Lung (tissue), 12 donors: ENCODE data around the gene RPRD1A. TPM values are rescaled to one million over a fixed set of nuclear protein-coding genes. Genes with fewer than 3 reads are reported as not detected.

ENCODE experiments used
- ATAC-seq: fragments of 200-7000 bp; cut with Tn5 transposase; one replicate; pipeline ENCODE4 v1.9.1; 2020; ENCODE audit warnings: moderate number of reproducible peaks; ENCODE audit not compliant: insufficient read depth, low FRiP score
- DNase-seq, 3 donors: peaks; one replicate each; pipeline ENCODE4 v3.0.0-alpha.2; 2013 to 2017
- H3K27ac ChIP-seq, 2 donors: one replicate each; pipeline ENCODE4 v1.5.1; 2013; ENCODE audit warnings: mild to moderate bottlenecking in 2 of 2, moderate library complexity in 2 of 2, control low read depth in 1 of 2, inconsistent platforms in 1 of 2, low read depth in 1 of 2, low read length in 1 of 2
- H3K27me3 ChIP-seq, 3 donors: one replicate each; pipeline ENCODE4 v1.5.1; 2013; ENCODE audit warnings: low read length in 2 of 3; ENCODE audit not compliant: control insufficient read depth in 3 of 3, insufficient read depth in 3 of 3
- H3K36me3 ChIP-seq, 4 donors: one replicate each; pipeline ENCODE4 v1.5.1; 2013; ENCODE audit warnings: low read length in 4 of 4, mild to moderate bottlenecking in 1 of 4, moderate library complexity in 1 of 4; ENCODE audit not compliant: control insufficient read depth in 4 of 4, insufficient read depth in 4 of 4
- H3K4me1 ChIP-seq, 5 donors: one replicate each; pipeline ENCODE4 v1.5.1; 2013; ENCODE audit warnings: low read length in 5 of 5, mild to moderate bottlenecking in 2 of 5, moderate library complexity in 1 of 5; ENCODE audit not compliant: control insufficient read depth in 5 of 5, insufficient read depth in 5 of 5
- H3K4me3 ChIP-seq: one replicate; pipeline ENCODE4 v1.5.1; 2013; ENCODE audit warnings: mild to moderate bottlenecking, control low read depth, moderate library complexity
- H3K9ac ChIP-seq, 2 donors: one replicate each; pipeline ENCODE4 v1.5.1; 2013; ENCODE audit warnings: low read length in 2 of 2, control low read depth in 1 of 2; ENCODE audit not compliant: insufficient read depth in 1 of 2
- H3K9me3 ChIP-seq, 4 donors: one replicate each; pipeline ENCODE4 v1.5.1; 2013; ENCODE audit warnings: low read length in 3 of 4, mild to moderate bottlenecking in 1 of 4, moderate library complexity in 1 of 4; ENCODE audit not compliant: control insufficient read depth in 4 of 4, insufficient read depth in 3 of 4
- CTCF ChIP-seq: IDR thresholded peaks from 2 replicates; pipeline ENCODE4 v1.5.1; 2012; ENCODE audit warnings: mild to moderate bottlenecking; ENCODE audit errors: control extremely low read depth, extremely low read depth
- WGBS, 2 donors: extraction: QIAGEN DNeasy Blood & Tissue Kit; methylation state at CpG; one replicate each; pipeline ENCODE4 v1.1.7; 2013; 5-methylcytosine and 5-hydroxymethylcytosine counted together
- polyA plus RNA-seq, 2 donors: library from polyadenylated mRNA; stranded (reverse); fragments of 200-250 nt; gene quantifications; one replicate each; pipeline ENCODE4 v1.2.1, GENCODE V29; 2013
- total RNA-seq, 2 donors: library from RNA; depleted of rRNA in 1 of 2; stranded (reverse); fragments of >200 nt in 1 of 2; gene quantifications; one replicate each; pipeline ENCODE4 v1.2.1, GENCODE V29; 2014 to 2021
- donor health status: control.
- donor health status: control.
- donor health status: Bipolar disorder and iron deficiency.
- donor health status: healthy.
- donor health status: DM: yes; HTN: yes; CAD: no.

Gene RPRD1A
- total and polyA plus RNA-seq, 4 donors: 21.3 to 61.3 (median 30.5) TPM

GRCh38 chr18:36038102-36038663 lies 29.2 kb downstream of the RPRD1A start:
- no peak for TF ChIP-seq CTCF
- no peak for DNase-seq
- peaks cover 0 to 8% (median 3%) of the 10 kb centered on the region in 4 donors for H3K36me3 ChIP-seq
- H3K27me3 ChIP-seq: no peaks in the 10 kb centered on the region
- H3K9me3 ChIP-seq: peaks cover 0 to 12% (median 3%) of the 10 kb centered on the region in 4 donors
- peaks cover 0 to 7% (median 0%) of the 10 kb centered on the region in 5 donors for H3K4me1 ChIP-seq
- no peak overlapping the region for H3K27ac ChIP-seq
- no peak for ATAC-seq
- H3K4me3 ChIP-seq: no peak overlapping the region
- H3K9ac ChIP-seq: no peak overlapping the region
- WGBS, 2 donors: 98 to 100% methylated on average over 5 of the region's 5 CpGs

GRCh38 chr18:36035253-36035652 lies 32.1 kb downstream of the RPRD1A start:
- no peak overlapping the region for H3K9ac ChIP-seq
- ATAC-seq (no peak), DNase-seq (peak in 1 of 3 donors; percentile 8)
- peaks cover 0 to 12% (median 3%) of the 10 kb centered on the region in 4 donors for H3K9me3 ChIP-seq
- no peak overlapping the region for H3K4me3 ChIP-seq
- H3K36me3 ChIP-seq: peaks cover 0 to 8% (median 3%) of the 10 kb centered on the region in 4 donors
- H3K27me3 ChIP-seq: no peaks in the 10 kb centered on the region
- no peak for TF ChIP-seq CTCF
- H3K27ac ChIP-seq: no peak overlapping the region
- H3K4me1 ChIP-seq: peaks cover 0 to 8% (median 0%) of the 10 kb centered on the region in 5 donors

- TF ChIP-seq CTCF: no peak
- Histone ChIP-seq H3K27me3 (no peaks in the 10 kb centered on the region), H3K9ac (no peak overlapping the region), H3K27ac (no peak overlapping the region), H3K4me1 (peaks cover 0 to 8% (median 0%) of the 10 kb centered on the region in 5 donors), H3K4me3 (no peak overlapping the region), H3K36me3 (peaks cover 0 to 8% (median 3%) of the 10 kb centered on the region in 4 donors), H3K9me3 (peaks cover 0 to 12% (median 3%) of the 10 kb centered on the region in 4 donors)
- 92 to 100% methylated on average over 1 of the region's 1 CpG for WGBS, 2 donors
- ATAC-seq: no peak
- no peak for DNase-seq
These were observed 33.0 kb downstream of the RPRD1A start for GRCh38 chr18:36034299-36034895.
